Right lobe of liver (tissue), 6 donors: ENCODE measurements around the gene B4GALNT3. TPM values are rescaled to one million over a fixed set of nuclear protein-coding genes. Genes with fewer than 3 reads are reported as not detected.

Experiments used
- ATAC-seq, 4 donors: fragments of 200-7000 bp; cut with Tn5 transposase; one replicate each; pipeline ENCODE4 v1.9.1; 2020; ENCODE audit warnings: mild to moderate bottlenecking in 4 of 4, moderate library complexity in 4 of 4
- DNase-seq, 3 donors: peaks; one replicate each; pipeline ENCODE4 v3.0.0-alpha.2; 2020
- H3K27ac ChIP-seq, 3 donors: fragments of 200-600 bp; one replicate each; pipeline ENCODE4 v1.8.0; 2022
- H3K27me3 ChIP-seq, 2 donors: fragments of 200-600 bp; one replicate each; pipeline ENCODE4 v1.8.0; 2022
- H3K36me3 ChIP-seq, 4 donors: fragments of 200-600 bp; sonication (generic) in 1 of 4; one replicate each; pipeline versions ENCODE4 v1.5.1 to v1.8.0; 2017 to 2022; ENCODE audit warnings: control low read depth in 1 of 4
- H3K4me1 ChIP-seq, 4 donors: fragments of 200-600 bp; sonication (generic) in 1 of 4; one replicate each; pipeline versions ENCODE4 v1.5.1 to v1.8.0; 2017 to 2022; ENCODE audit warnings: control low read depth in 1 of 4
- H3K4me3 ChIP-seq, 3 donors: fragments of 200-600 bp; one replicate each; pipeline ENCODE4 v1.8.0; 2022
- H3K9me3 ChIP-seq, 4 donors: fragments of 200-600 bp; sonication (generic) in 1 of 4; one replicate each; pipeline versions ENCODE4 v1.5.1 to v1.8.0; 2017 to 2022; ENCODE audit warnings: control low read depth in 1 of 4
- CTCF ChIP-seq, 4 donors: fragments of 200-600 bp in 3 of 4; fragments of 450-650 bp in 1 of 4; IDR thresholded peaks; one replicate each; pipeline versions ENCODE4 v1.5.1 to v1.8.0; 2016 to 2022; ENCODE audit warnings: antibody characterized with exemption in 4 of 4, mild to moderate bottlenecking in 2 of 4
- POLR2A ChIP-seq: fragments of 450-650 bp; IDR thresholded peaks from one replicate; pipeline ENCODE4 v1.6.1; 2017; ENCODE audit warnings: antibody characterized with exemption, mild to moderate bottlenecking
- WGBS: methylation state at CpG from one replicate; pipeline ENCODE4 v1.1.6; 2018; ENCODE audit warnings: low coverage, low lambda C conversion rate; ENCODE audit not compliant: insufficient coverage; ENCODE audit errors: missing lambda C conversion rate; 5-methylcytosine and 5-hydroxymethylcytosine counted together
- intact Hi-C, 2 donors: fragments of 100-400 bp; cut with DNase I; formaldehyde crosslinking; loops; one replicate each; pipeline versions ENCODE4 v1.11.2 to v1.14.1; 2022
- total RNA-seq, 6 experiments: library from RNA; depleted of rRNA in 2 of 6; stranded (reverse); fragments of >200 nt in 2 of 6; fragmentation: NEBNext Ultra II Directional in 3 of 6; extraction: Animal tissue kit (Norgen Biotek cat#: 25700) in 3 of 6; gene quantifications; one replicate each; pipeline versions ENCODE4 v1.1.0 to v1.2.4, GENCODE V29; 2016 to 2023
- donor health status: DM: no; HTN: yes; CAD: no.
- donor health status: DM: no; HTN: no; CAD: no.
- donor health status: DM: no; HTN: no; CAD: no.
- donor health status: DM: no; HTN: yes; CAD: no.
- donor health status: DM: no; HTN: yes; CAD: no.

B4GALNT3 gene
- total RNA-seq, 6 experiments from 2014 or later, result 0.12 to 2.0 (median 0.38) TPM

GRCh38 chr12:591167-592023 is 131.7 kb downstream of the B4GALNT3 start:
- peak in 2 of 3 donors; percentile 65 to 70 for DNase-seq
- no peak for TF ChIP-seq CTCF (IDR thresholded peaks at IDR 0.05)
- no peak for TF ChIP-seq POLR2A
- Histone ChIP-seq H3K4me3 (no peak overlapping the region), H3K9me3 (no peaks in the 10 kb centered on the region), H3K36me3 (no peaks in the 10 kb centered on the region), H3K27me3 (no peaks in the 10 kb centered on the region), H3K27ac (no peak overlapping the region), H3K4me1 (peaks cover 0 to 19% (median 10%) of the 10 kb centered on the region in 4 donors)
- peak; percentile 59 to 76 (median 74) for ATAC-seq
- WGBS, result 22% methylated on average over 4 of the region's 16 CpGs
- intact Hi-C loops, result no loop called here

GRCh38 chr12:592024-592505 is 132.3 kb downstream of the B4GALNT3 start:
- no peak for DNase-seq
- no peaks in the 10 kb centered on the region for H3K9me3 ChIP-seq
- peak in 1 of 4 donors; percentile 7 for ATAC-seq
- H3K4me1 ChIP-seq, result peaks cover 0 to 13% (median 6%) of the 10 kb centered on the region in 4 donors
- H3K27me3 ChIP-seq, result no peaks in the 10 kb centered on the region
- no peak overlapping the region for H3K27ac ChIP-seq
- intact Hi-C loops, result no loop called here
- 80% methylated on average over 10 of the region's 11 CpGs for WGBS
- H3K4me3 ChIP-seq, result no peak overlapping the region
- no peak for TF ChIP-seq POLR2A
- TF ChIP-seq CTCF (IDR thresholded peaks at IDR 0.05), result no peak
- no peaks in the 10 kb centered on the region for H3K36me3 ChIP-seq

GRCh38 chr12:593396-594270 is 133.9 kb downstream of the B4GALNT3 start:
- H3K4me1 ChIP-seq, result peaks cover 0 to 10% (median 5%) of the 10 kb centered on the region in 4 donors
- H3K27me3 ChIP-seq, result no peaks in the 10 kb centered on the region
- TF ChIP-seq POLR2A (no peak), CTCF (IDR thresholded peaks at IDR 0.05) (no peak)

GRCh38 chr12:597926-598568 is 138.3 kb downstream of the B4GALNT3 start:
- TF ChIP-seq POLR2A (no peak), CTCF (IDR thresholded peaks at IDR 0.05) (no peak)
- ATAC-seq (peak; percentile 21 to 64 (median 48)), DNase-seq (no peak)
- H3K4me3 ChIP-seq, result no peak overlapping the region
- intact Hi-C loops, result no loop called here
- no peaks in the 10 kb centered on the region for H3K9me3 ChIP-seq
- no peaks in the 10 kb centered on the region for H3K27me3 ChIP-seq
- H3K36me3 ChIP-seq, result no peaks in the 10 kb centered on the region
- WGBS, result 50% methylated on average over 9 of the region's 13 CpGs
- H3K4me1 ChIP-seq, result peaks cover 0 to 7% (median 0%) of the 10 kb centered on the region in 4 donors
- no peak overlapping the region for H3K27ac ChIP-seq

More at GRCh38 chr12:593396-594270, 133.9 kb downstream of the B4GALNT3 start:
- no peak for DNase-seq
- H3K4me3 ChIP-seq, result no peak overlapping the region
- H3K9me3 ChIP-seq, result no peaks in the 10 kb centered on the region
- no peak overlapping the region for H3K27ac ChIP-seq
- ATAC-seq, result no peak
- WGBS, result 77% methylated on average over 5 of the region's 7 CpGs
- intact Hi-C loops, result no loop called here
- H3K36me3 ChIP-seq, result no peaks in the 10 kb centered on the region
